ENCODE results near the gene CDKN3.
"Not testable (repeated sequence)": the region's sequence is repeated elsewhere in the genome, so short reads cannot be mapped to it uniquely, and the experiment has no call there.

Gene CDKN3

DNA sequence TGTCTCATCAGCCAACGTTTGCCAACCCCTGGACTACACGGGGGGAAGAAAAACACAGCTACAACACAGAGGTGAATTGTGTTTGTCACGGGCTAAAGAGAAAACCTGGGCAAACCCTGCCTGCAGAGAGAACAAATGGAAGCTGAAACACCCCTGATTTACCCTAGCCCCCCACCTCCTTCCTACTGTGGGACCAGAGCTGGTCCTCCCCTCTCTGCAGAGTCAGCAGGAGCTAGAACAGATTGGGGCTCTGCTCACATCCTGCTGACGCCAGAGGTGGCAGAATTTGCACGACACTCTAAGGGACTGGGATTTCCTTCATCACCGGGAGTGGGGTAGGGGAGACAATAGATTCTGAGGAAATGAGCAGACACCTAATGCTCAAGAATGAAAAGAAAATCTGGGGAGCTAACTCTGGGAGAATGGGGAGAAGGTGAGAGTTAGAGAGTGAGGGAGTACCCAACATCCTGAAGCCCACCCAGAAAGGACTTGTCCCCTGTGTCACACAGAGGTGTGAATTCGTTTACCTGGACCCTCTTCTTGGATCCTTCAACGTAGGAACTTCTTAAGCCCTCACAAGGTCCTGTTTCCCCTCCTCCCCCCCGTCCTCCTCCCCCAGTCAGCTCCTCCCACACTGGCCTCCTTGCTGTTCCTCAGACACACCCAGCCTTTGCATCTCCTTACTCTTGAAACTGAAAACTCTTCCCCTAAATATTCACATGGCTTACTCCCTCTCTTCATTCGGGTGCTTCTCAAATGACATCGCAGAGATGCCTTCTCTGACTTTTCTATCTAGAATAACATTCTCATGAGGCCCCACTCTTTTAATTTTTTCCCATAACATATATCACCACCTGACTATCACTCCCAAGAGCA is 26.2 kb upstream of the CDKN3 start:
- DNase-seq = no peak

DNA sequence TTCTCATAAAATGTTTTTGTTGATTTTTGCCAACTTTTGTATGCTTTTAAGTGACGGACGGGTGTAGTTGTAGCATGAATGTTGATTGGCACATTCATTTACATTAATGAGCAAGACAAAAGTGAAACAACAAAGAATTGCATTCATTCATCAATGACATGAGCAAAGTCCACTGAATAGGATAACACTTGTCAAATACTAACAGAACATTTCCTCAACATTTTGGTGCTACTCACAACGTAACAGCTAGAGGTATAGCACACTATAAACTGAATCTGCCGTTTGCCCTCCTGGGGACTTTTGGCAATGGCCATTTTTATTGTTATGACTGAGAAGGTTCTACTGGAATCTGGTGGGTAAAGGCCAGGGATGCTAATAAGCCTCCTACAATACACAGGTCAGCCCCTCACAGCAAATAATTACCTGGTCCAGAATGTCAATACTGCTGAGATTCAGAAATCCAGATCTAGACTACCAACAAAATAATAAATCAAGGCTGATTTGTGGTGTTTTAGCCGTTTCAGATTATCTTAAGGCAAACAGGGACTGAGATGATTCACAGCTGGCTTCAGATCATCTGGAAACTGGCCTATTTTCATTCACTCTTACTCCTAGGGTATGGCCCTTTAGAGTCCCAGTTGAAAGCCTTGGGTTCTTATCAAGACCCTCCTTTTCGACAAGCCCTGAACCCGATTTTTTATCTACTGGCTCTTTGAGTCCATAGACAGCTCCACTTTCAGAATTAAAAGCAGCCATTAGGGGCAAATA is 22.5 kb upstream of the CDKN3 start:
- no peak for DNase-seq

DNA sequence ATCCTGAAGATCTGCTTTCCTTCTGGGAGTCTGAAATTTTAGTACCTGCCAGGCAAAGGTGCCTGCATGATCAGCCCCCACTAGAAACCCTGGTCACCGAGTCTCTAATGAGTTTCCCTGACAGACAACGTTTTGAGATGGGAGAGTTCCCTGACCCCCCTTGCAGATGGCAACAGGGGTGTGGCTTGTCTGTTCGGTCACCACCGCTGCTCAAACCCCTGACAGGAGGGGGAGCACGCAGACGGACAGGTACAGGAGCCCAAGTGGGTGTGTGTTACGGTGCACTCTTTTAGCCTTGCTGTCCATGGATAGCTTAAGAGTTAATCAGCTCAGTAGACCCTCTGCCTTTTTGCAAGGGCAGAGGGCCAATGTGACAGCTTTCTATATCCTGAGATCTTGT is 19.3 kb upstream of the CDKN3 start:
- DNase-seq = no peak

DNA sequence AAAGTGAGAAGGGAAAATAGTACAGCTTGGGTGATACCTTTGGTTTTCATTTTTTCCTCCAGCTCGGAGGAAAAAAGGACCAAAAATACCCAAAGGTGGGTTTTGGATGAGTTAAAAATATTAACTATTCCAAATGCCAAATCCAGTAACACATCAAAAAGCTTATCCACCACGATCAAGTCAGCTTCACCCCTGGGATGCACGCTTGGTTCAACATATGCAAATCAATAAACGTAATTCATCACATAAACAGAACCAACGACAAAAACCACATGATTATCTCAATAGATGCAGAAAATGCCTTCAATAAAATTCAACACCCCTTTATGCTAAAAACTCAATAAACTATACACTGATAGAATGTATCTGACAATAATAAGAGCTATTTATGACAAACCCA is 17.9 kb upstream of the CDKN3 start:
- not testable (repeated sequence) for DNase-seq

DNA sequence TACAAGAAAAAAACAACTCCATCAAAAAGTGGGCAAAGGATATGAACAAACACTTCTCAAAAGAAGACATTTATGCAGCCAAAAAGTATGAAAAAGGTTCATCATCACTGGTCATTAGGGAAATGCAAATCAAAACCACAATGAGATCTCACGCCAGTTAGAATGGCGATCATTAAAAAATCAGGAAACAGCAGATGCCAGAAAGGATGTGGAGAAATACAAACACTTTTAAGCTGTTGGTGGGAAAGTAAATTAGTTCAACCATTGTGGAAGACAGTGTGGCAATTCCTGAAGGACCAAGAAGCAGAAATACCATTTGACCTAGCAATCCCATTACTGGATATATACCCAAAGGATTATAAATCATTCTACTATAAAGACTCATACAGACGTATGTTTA is 16.2 kb upstream of the CDKN3 start:
- DNase-seq = not testable (repeated sequence)

DNA sequence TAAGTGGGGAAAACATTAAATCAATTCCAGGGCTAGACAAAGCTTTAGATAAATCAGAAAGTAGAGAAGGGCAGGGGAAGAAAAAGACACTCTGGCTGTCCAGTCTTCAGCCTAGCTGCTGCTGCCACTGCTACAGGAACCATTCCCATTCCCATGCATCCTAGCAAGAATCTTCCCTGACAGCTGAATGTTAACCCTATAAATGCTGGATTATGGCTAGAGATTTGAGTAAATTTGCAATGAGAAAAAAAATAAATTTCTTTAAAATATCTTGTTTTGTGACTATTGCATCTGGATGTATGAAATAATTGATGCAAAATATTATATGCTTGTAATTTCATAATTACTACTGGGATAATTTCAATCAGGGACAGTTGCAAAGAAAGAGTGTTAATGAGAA is 15.0 kb upstream of the CDKN3 start:
- DNase-seq = no peak

DNA sequence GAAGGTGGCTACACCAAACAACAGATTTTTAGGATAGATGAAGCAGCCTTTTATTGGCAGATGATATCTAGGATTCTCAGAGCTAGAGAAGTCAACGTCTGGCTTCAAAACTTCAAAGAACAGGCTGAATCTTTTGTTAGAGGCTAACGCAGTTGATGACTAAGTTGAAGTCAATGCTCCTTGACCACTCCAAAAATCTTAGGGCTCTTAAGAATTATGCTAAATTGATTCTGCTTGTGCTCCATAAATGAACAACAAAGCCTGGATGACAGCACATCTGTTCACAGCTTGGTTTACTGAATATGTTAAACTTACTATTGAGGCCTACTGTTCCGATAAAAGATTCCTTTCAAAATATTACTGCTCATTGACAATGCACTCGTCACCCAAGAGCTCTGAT is 13.0 kb upstream of the CDKN3 start:
- DNase-seq = peak; percentile 85

DNA sequence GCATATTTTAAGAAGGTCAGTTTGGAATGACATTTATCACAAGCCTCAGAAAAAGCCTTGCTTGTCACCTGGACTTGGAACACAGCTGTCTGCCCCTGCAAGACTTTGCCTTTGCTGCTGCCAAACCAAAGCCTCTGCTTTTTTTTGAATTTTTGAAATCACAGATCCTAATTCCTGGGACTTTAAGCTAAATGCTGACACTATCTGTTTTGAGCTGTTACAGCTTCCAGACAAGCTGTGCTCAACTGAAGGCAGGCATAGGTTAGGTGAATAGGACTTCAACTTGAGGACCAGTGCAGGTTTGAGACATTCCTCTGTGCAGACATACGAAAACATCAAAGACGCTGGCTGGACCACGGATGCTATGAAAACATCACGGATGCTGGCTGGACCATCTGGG is 11.3 kb upstream of the CDKN3 start:
- DNase-seq = no peak

DNA sequence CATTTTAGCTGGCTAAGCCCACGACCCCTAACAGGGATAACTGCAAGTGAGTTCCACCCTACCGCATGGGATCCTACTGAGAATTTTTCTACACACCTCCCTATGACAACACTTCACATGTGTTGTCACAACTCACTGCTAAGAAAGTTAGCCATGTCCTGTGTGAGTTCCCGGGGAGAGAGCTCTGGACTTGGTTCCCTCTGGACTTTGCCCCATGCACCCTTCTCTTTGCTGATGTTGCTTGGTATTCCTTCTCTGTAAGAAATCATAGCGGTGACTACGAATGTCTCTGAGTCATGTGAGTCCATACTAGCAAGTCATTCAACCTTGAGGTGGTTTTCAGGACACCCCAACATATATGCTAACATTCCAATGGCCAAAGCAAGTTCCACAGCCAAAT is 9.5 kb upstream of the CDKN3 start:
- no peak for DNase-seq

DNA sequence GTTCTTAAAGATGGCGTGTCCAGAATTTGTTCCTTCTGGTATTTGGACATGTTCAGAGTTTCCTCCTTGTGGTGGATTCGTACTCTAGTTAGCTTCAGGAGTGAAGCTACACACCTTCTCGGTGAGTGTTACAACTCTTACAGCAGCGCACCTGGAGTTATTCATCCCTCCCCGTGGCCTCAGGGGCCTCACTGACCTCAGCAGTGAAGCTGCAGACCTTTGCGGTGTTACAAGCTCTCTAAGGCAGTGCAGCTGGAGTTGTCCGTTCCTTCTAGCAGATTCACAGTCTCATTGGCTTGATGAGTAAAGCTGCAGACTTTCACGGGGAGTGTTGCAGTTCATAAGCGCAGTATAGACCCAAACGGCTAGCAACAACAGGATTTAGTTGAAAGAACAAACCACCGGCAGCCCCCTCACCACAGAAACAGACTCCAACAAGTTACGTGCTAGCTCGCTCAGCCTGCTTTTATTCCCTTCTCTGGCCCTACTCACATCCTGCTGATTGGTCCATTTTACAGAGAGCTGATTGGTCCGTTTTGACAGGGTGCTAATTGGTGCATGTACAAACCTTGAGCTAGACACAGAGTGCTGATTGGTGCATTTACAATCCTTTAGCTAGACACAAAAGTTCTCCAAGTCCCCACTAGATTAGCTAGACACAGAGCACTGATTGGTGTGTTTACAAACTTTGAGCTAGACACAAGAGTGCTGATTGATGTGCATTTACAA is 4.5 kb upstream of the CDKN3 start:
- DNase-seq = no peak

DNA sequence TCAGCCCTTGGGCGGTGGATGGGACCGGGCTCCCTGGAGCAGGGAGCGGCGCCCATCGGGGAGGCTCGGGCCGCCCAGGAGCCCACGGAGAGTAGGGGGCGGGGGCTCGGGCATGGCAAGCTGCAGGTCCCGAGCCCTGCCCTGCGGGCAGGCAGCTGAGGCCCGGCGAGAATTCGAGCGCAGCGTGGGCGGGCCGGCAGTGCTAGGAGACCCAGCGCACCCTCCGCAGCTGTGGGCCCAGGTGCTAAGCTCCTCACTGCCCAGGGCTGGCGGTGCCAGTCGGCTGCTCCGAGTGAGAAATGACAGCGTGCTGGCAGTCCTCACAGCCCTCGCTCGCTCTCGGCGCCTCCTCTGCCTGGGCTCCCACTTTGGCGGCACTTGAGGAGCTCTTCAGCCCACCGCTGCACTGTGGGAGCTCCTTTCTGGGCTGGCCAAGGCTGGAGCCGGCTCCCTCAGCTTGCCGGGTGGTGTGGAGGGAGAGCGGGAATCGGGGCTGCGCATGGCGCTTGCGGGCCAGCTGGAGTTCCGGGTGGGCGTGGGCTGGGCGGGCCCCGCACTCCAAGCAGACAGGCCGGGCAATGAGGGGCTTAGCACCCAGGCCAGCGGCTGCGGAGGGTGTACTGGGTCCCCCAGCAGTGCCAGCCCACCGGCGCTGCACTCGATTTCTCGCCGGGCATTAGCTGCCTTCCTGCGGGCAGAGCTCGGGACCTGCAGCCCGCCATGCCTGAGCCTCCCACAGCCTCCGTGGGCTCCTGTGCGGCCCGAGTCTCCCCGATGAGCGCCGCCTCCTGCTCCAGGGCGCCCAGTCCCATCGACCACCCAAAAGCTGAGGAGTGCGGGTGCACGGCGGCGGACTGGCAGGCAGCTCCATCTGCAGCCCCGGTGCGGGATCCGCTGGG is 3.6 kb upstream of the CDKN3 start:
- not testable (repeated sequence) for DNase-seq

DNA sequence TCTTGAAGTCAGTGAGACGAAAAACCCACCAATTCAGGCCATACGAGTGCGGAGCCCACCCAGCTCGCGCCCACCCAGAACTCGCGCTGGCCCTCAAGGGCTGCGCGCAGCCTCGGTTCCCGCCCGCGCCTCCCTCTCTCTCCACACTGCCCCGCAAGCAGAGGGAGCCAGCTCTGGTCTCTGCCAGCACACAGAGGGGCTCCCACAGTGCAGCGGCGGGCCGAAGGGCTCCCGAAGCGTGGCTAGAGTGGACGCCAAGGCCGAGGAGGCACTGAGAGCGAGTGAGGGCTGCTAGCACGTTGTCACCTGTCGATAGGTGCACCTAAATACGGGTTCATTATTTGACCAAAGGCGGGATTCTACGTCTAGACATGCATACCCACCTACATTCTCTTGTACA is 2.2 kb upstream of the CDKN3 start:
- no peak for DNase-seq

DNA sequence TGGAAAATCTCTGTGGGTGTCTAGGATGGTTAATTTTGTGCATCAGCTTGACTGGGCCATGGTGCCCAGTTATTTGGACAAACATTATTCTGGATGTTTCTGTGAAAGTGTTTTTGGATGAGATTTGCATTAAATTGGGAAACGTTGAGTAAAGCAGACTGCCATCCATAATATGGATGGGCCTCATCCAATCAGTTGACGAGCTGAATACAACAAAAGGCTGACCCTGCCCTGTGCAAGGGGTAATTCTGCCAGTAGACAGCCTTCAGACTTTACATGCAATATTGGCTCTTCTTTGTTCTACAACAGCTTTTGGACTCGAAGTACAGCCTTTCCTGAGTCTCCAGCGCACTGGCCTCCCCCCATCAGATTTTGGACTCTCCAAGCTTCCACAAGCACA is 1.5 kb upstream of the CDKN3 start:
- DNase-seq = no peak

DNA sequence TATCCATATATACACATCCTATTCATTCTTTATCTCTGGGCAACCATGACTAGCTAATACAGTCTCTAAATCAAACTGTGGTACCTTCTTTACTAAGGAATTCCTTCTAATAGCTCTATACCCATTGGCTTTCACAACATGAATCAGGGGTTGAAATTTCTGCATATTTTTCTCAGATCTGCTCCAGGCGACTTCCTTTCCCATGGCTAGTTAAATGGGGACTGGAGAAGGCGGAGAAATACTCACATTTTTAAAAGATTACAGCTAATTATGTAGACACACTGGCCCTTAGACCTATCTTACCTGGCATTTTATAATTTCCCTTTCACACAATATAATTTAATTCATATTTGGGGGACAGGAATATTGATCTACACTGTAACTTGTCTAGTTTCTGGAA is 1.1 kb upstream of the CDKN3 start:
- DNase-seq = no peak

DNA sequence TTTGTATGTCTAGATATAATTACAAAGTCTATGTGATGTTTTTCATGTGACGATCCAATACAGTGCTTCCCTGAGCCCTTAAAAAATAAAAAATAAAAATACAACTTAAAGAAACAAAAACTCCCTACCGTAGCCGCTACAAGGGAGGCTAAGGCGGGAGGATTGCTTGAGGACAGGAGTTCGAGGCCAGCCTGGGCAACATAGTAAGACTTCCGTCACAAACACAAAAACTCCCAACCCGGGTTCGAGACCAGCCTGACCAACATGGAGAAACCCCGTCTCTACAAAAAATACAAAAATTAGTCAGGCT is 669 bp upstream of the CDKN3 start:
- no peak for DNase-seq

DNA sequence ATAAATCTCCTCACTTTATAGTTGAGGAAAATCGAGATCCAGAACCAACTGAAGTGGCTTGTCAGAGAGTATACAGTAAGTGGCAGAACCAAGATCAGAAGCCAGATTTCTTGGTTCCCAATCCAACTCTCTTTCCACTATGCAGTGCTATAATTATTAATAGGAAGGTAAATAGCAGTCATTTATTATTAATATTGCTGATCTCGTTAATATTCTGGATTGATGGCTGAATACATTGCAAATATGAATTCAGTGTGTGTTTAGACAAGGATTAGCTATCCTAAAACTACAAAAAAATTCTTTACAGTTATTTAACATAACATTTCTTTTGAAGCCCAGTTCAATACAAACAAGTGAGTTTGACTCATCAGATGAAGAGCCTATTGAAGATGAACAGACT is 2.8 kb downstream of the CDKN3 start:
- DNase-seq = no peak

DNA sequence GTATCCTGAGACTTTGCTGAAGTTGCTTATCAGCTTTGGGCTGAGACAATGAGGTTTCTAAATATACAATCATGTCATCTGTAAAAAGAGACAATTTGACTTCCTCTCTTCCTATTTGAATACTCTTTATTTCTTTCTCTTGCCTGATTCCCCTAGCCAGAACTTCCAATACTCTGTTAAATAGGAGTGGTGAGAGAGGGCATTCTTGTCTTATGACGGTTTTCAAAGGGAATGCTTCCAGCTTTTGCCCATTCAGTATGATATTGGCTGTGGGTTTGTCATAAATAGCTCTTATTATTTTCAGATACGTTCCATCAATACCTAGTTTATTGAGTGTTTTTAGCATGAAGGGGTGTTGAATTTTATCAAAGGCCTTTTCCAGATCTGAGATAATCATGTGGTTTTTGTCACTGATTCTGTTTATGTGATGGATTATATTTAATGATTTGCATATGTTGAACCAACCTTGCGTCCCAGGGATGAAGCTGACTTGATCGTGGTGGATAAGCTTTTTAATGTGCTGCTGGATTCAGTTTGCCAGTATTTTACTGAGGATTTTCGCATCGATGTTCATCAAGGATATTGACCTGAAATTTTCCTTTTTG is 6.7 kb downstream of the CDKN3 start:
- not testable (repeated sequence) for DNase-seq

DNA sequence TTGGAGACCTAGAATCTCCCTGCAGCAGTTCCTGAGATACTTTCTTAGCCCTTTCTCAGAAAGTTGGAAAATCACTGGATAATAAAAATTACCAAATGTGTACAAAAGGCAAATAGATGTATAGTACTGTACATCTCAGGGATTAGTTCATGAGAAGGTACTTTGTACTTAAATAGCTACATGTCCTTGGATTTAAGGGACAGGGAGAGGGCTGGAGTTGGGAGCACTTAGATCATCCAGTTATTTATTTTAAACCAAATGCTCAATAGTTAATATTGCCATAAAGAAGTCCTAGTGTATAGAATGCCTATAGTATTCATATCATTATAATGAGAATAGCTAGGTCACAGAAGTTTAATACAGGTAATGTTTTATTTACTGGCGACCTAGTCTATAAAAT is 13.4 kb downstream of the CDKN3 start:
- no peak for DNase-seq

DNA sequence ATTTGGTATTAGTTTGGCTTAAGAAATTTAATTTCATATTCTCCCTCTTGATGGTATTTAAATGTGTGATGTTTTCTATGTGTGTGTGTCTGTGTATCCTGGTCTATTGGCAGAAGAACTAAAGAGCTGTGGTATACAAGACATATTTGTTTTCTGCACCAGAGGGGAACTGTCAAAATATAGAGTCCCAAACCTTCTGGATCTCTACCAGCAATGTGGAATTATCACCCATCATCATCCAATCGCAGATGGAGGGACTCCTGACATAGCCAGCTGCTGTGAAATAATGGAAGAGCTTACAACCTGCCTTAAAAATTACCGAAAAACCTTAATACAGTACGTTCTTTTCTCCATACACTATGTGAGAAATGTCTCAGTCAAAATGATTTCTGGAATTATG is 14.6 kb downstream of the CDKN3 start:
- DNase-seq = no peak

DNA sequence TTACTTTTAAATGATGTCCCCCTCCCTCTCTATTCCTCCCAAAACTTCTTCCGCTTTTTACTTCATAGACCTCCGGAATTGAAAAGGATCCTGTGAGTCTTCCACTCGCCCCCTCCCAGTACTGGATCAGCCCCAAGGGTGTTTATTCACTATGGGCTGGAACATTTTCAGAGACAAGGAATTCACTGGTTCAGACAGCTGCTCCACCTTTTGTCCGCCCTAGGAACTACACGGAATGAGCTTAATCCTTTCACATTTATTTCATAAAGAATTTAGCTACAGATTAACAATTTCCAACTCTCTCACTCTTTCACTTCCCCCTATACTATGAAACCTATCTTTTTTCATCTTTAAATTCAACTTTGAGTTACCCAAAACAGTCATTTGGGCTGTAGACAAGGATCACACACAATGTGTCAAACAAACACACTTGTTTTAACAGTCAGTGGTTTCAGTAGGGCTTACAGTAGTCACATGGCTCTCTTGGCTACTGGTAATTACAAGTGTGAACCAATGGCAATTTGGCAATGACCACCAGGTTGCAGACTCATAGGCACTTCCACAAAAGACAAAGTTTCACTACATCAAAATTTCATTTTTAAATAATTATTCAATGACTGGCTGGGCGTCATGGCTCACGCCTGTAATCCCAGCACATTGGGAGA is 23.8 kb downstream of the CDKN3 start:
- no peak for DNase-seq

DNA sequence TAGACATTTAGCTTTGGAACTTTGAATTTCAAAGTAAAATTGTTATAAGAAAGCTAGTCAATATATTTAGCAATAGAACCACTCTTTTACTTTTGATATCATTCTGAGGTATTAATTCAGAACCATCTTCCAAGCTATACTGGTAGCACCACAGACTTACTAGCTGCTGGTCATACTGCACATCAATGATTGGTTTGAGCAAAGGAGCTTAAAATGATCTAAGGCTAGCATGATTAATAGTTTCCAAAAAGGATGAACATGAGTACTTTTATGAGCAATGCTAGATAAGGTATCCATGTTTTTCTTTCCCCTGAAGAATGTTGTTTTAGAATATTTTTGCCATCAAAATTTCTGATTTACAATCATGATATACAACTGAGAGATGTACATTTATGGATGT is 27.2 kb downstream of the CDKN3 start:
- DNase-seq = no peak

DNA sequence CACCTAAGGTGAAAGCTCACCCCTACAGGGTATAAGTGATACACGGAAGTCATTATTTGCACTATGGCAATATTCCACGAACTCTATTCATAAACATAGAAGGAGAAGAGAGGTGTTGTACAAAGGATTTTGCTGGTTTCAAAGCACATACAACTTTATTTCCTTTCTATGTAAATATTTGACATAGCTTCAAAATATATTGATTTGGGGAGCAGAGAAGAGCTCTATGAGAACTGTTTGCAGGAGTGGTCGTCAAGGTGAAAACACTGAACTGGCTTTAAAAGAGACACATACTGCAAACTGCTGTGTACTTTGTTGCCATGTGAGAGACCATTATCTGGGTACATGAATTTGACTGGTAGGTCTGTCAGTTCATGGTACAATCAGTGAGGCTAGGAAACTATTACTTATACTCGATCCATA is 27.7 kb downstream of the CDKN3 start:
- no peak for DNase-seq

Data from DMS79 (cell line).